CD8-positive, alpha-beta memory T cell (primary cell): ENCODE measurements around the gene KXD1. TPM values are rescaled to one million over a fixed set of nuclear protein-coding genes. Genes with fewer than 3 reads are reported as not detected.
A peak's percentile ranks its signal among the peaks of the same experiment; 100 is the strongest.

Experiments used
- CTCF ChIA-PET: fragments of 350-600 bp; sonication (Branson Sonifier 250); formaldehyde crosslinking; loops from one replicate; lab custom pipeline; 2021; ENCODE audit warnings: antibody characterized with exemption; lab: Charles Lee
- POLR2A ChIA-PET: fragments of 350-600 bp; sonication (Branson Sonifier 250); formaldehyde crosslinking; loops from one replicate; lab custom pipeline; 2021; ENCODE audit warnings: antibody characterized with exemption; lab: Charles Lee
- DNase-seq, 5 donors: peaks; one replicate each; pipeline versions ENCODE4 v3.0.0 to v3.0.0-alpha.2; 2020 to 2022; ENCODE audit warnings: mixed read lengths in 1 of 5
- H3K27ac ChIP-seq: one replicate; pipeline ENCODE4 v1.7.0; 2013; ENCODE audit warnings: low read depth, mild to moderate bottlenecking, low read length, moderate library complexity
- H3K27me3 ChIP-seq: 2 replicates; pipeline ENCODE4 v1.7.0; 2013; ENCODE audit warnings: low read length, mild to moderate bottlenecking; ENCODE audit not compliant: insufficient read depth, poor library complexity, severe bottlenecking
- H3K36me3 ChIP-seq: 2 replicates; pipeline ENCODE4 v1.7.0; 2013; ENCODE audit warnings: mild to moderate bottlenecking, low read length, moderate library complexity; ENCODE audit not compliant: insufficient read depth
- H3K4me1 ChIP-seq: 2 replicates; pipeline ENCODE4 v1.7.0; 2013; ENCODE audit warnings: mild to moderate bottlenecking, low read length, moderate library complexity; ENCODE audit not compliant: insufficient read depth
- H3K4me3 ChIP-seq: 2 replicates; pipeline ENCODE4 v1.7.0; 2013; ENCODE audit warnings: mild to moderate bottlenecking, low read length
- H3K9me3 ChIP-seq: 2 replicates; pipeline ENCODE4 v1.7.0; 2013; ENCODE audit warnings: mild to moderate bottlenecking, low read length
- H3K27ac Mint-ChIP-seq, 8 donors: one replicate each; pipeline ENCODE4 v1.8.0; 2020 to 2021; ENCODE audit warnings: mixed read lengths in 8 of 8, mild to moderate bottlenecking in 6 of 8, inconsistent platforms in 3 of 8, moderate library complexity in 3 of 8
- H3K27me3 Mint-ChIP-seq, 2 donors: one replicate each; pipeline ENCODE4 v1.8.0; 2020 to 2021; ENCODE audit warnings: mixed read lengths in 2 of 2, mild to moderate bottlenecking in 1 of 2, moderate library complexity in 1 of 2
- H3K36me3 Mint-ChIP-seq, 3 donors: one replicate each; pipeline ENCODE4 v1.8.0; 2020 to 2021; ENCODE audit warnings: mixed read lengths in 3 of 3, inconsistent platforms in 1 of 3, mild to moderate bottlenecking in 1 of 3
- H3K4me1 Mint-ChIP-seq, 3 donors: one replicate each; pipeline ENCODE4 v1.8.0; 2020 to 2021; ENCODE audit warnings: mixed read lengths in 3 of 3, inconsistent platforms in 1 of 3, mild to moderate bottlenecking in 1 of 3
- H3K4me3 Mint-ChIP-seq, 7 donors: one replicate each; pipeline ENCODE4 v1.8.0; 2020 to 2021; ENCODE audit warnings: mixed read lengths in 7 of 7, mild to moderate bottlenecking in 6 of 7, moderate library complexity in 4 of 7, inconsistent platforms in 2 of 7
- H3K9me3 Mint-ChIP-seq, 5 donors: one replicate each; pipeline ENCODE4 v1.8.0; 2020 to 2022; ENCODE audit warnings: mixed read lengths in 5 of 5, mild to moderate bottlenecking in 3 of 5, moderate library complexity in 2 of 5, inconsistent platforms in 1 of 5
- polyA plus RNA-seq: library from polyadenylated mRNA; unstranded; fragments of 300-500 nt; fragmentation: Illumina TruSeq; gene quantifications from one replicate; pipeline ENCODE4 v1.2.3, GENCODE V29; 2021
- total RNA-seq, 2 experiments: library from RNA; stranded (reverse); gene quantifications; one replicate each; pipeline ENCODE4 v1.2.3, GENCODE V29; 2021

KXD1 gene
- total and polyA plus RNA-seq, 3 experiments from 2014 or later = 84.4 to 128 (median 127) TPM

GRCh38 chr19:18612772-18613588 is 55.3 kb downstream of the KXD1 start, which contains the start of gene TMEM59L:
Gene TMEM59L (plus strand): TSS chr19:18612870. CDS start chr19:18612959, 89 bp downstream.
- Histone ChIP-seq H3K36me3 (no peaks in the 10 kb centered on the region), H3K27me3 (peaks cover 72% of the 10 kb centered on the region), H3K9me3 (no peaks in the 10 kb centered on the region), H3K4me1 (peaks cover 20% of the 10 kb centered on the region), H3K4me3 (peak within 1 kb of the TSS; percentile 50), H3K27ac (no peak within 1 kb of the TSS)
- peaks cover 17 to 36% (median 20%) of the 10 kb centered on the region in 3 donors for H3K4me1 Mint-ChIP-seq
- CTCF ChIA-PET = interaction anchor here (0.6 kb wide), 1 partner anchor 151 kb away, joined by 3 read pairs; no protein-coding TSS in a partner anchor
- H3K9me3 Mint-ChIP-seq = no peaks in the 10 kb centered on the region
- peak within 1 kb of the TSS; percentile 54 to 87 (median 80) for H3K4me3 Mint-ChIP-seq
- peak; percentile 27 to 71 (median 47) for DNase-seq
- POLR2A ChIA-PET = interaction anchor here (0.6 to 1.2 kb wide), 3 partner anchors 20 to 211 kb away, joined by 3 to 4 read pairs (median 4); partner anchors contain the start of gene REX1BD
- peaks cover 0 to 3% (median 1%) of the 10 kb centered on the region in 3 donors for H3K36me3 Mint-ChIP-seq
- H3K27me3 Mint-ChIP-seq = peaks cover 72 to 79% of the 10 kb centered on the region in 2 donors
- peak within 1 kb of the TSS in 3 of 8 donors; percentile 50 to 70 (median 66) for H3K27ac Mint-ChIP-seq

- Histone ChIP-seq H3K27me3 (peaks cover 65% of the 10 kb centered on the region), H3K9me3 (no peaks in the 10 kb centered on the region), H3K4me1 (peaks cover 20% of the 10 kb centered on the region), H3K27ac (no peak overlapping the region), H3K4me3 (no peak overlapping the region), H3K36me3 (no peaks in the 10 kb centered on the region)
- H3K27ac Mint-ChIP-seq = peak overlapping the region in 2 of 8 donors; percentile 19 to 47
- H3K4me1 Mint-ChIP-seq = peaks cover 15 to 31% (median 18%) of the 10 kb centered on the region in 3 donors
- H3K9me3 Mint-ChIP-seq = no peaks in the 10 kb centered on the region
- POLR2A ChIA-PET = interaction anchor here (0.6 kb wide), 1 partner anchor 131 kb away, joined by 3 read pairs; no protein-coding TSS in a partner anchor
- peaks cover 66 to 76% of the 10 kb centered on the region in 2 donors for H3K27me3 Mint-ChIP-seq
- CTCF ChIA-PET = interaction anchor here (0.6 kb wide), 1 partner anchor 151 kb away, joined by 3 read pairs; no protein-coding TSS in a partner anchor
- H3K36me3 Mint-ChIP-seq = peaks cover 0 to 3% (median 1%) of the 10 kb centered on the region in 3 donors
- no peak for DNase-seq
- peak overlapping the region; percentile 38 to 82 (median 57) for H3K4me3 Mint-ChIP-seq
These were observed 56.0 kb downstream of the KXD1 start for GRCh38 chr19:18613589-18614234.

- peaks cover 18% of the 10 kb centered on the region for H3K4me1 ChIP-seq
- no peaks in the 10 kb centered on the region for H3K9me3 ChIP-seq
- Mint-ChIP-seq H3K4me1 (peaks cover 12 to 26% (median 14%) of the 10 kb centered on the region in 3 donors), H3K27me3 (peaks cover 47 to 61% of the 10 kb centered on the region in 2 donors), H3K27ac (no peak overlapping the region), H3K36me3 (peaks cover 0 to 3% (median 1%) of the 10 kb centered on the region in 3 donors), H3K4me3 (no peak overlapping the region), H3K9me3 (no peaks in the 10 kb centered on the region)
- CTCF ChIA-PET = no interaction called here
- peaks cover 44% of the 10 kb centered on the region for H3K27me3 ChIP-seq
- POLR2A ChIA-PET = no interaction called here
- no peak for DNase-seq
- H3K4me3 ChIP-seq = no peak overlapping the region
- H3K36me3 ChIP-seq = no peaks in the 10 kb centered on the region
- H3K27ac ChIP-seq = no peak overlapping the region
These were observed 58.4 kb downstream of the KXD1 start for GRCh38 chr19:18616023-18616422.

- no peak for DNase-seq
- H3K27me3 Mint-ChIP-seq = peaks cover 35 to 50% of the 10 kb centered on the region in 2 donors
- peaks cover 6% of the 10 kb centered on the region for H3K4me1 ChIP-seq
- H3K4me3 ChIP-seq = no peak overlapping the region
- H3K27me3 ChIP-seq = peaks cover 31% of the 10 kb centered on the region
- no peak overlapping the region for H3K27ac Mint-ChIP-seq
- H3K36me3 ChIP-seq = no peaks in the 10 kb centered on the region
- H3K4me3 Mint-ChIP-seq = no peak overlapping the region
- CTCF ChIA-PET = no interaction called here
- POLR2A ChIA-PET = no interaction called here
- peaks cover 0 to 3% (median 0%) of the 10 kb centered on the region in 3 donors for H3K36me3 Mint-ChIP-seq
- peaks cover 4 to 14% (median 4%) of the 10 kb centered on the region in 3 donors for H3K4me1 Mint-ChIP-seq
- H3K9me3 Mint-ChIP-seq = no peaks in the 10 kb centered on the region
- no peaks in the 10 kb centered on the region for H3K9me3 ChIP-seq
- H3K27ac ChIP-seq = no peak overlapping the region
These were observed 59.9 kb downstream of the KXD1 start for GRCh38 chr19:18617562-18617961.

GRCh38 chr19:18618236-18618635 is 60.6 kb downstream of the KXD1 start:
- no peak overlapping the region for H3K27ac ChIP-seq
- Mint-ChIP-seq H3K27me3 (peaks cover 31 to 48% of the 10 kb centered on the region in 2 donors), H3K4me3 (no peak overlapping the region), H3K36me3 (peaks cover 0 to 3% (median 0%) of the 10 kb centered on the region in 3 donors), H3K9me3 (no peaks in the 10 kb centered on the region), H3K4me1 (peaks cover 1 to 11% (median 4%) of the 10 kb centered on the region in 3 donors), H3K27ac (no peak overlapping the region)
- H3K36me3 ChIP-seq = no peaks in the 10 kb centered on the region
- no peak overlapping the region for H3K4me3 ChIP-seq
- POLR2A ChIA-PET = no interaction called here
- H3K27me3 ChIP-seq = peaks cover 24% of the 10 kb centered on the region
- peaks cover 2% of the 10 kb centered on the region for H3K4me1 ChIP-seq
- no peak for DNase-seq
- CTCF ChIA-PET = no interaction called here
- H3K9me3 ChIP-seq = no peaks in the 10 kb centered on the region

Other genes starting within 250 kb of the KXD1 start
- gene LSM4, start 234.8 kb upstream of the KXD1 start, total RNA-seq = 100 to 1,000 TPM; 351 to 373 TPM
- 154 TPM for gene LSM4, start 234.8 kb upstream of the KXD1 start, polyA plus RNA-seq
- 10 to 100 TPM; 27.3 to 27.7 TPM for gene PGPEP1, start 217.3 kb upstream of the KXD1 start, total RNA-seq
- 12.2 TPM for gene PGPEP1, start 217.3 kb upstream of the KXD1 start, polyA plus RNA-seq
- under 1 TPM; 0.28 to 0.29 TPM for gene GDF15, start 171.7 kb upstream of the KXD1 start, total RNA-seq
- not detected for gene GDF15, start 171.7 kb upstream of the KXD1 start, polyA plus RNA-seq
- under 1 TPM; 0.26 to 0.31 TPM for gene LRRC25, start 160.2 kb upstream of the KXD1 start, total RNA-seq
- gene LRRC25, start 160.2 kb upstream of the KXD1 start, polyA plus RNA-seq = not detected
- gene SSBP4, start 138.5 kb upstream of the KXD1 start, total RNA-seq = 100 to 1,000 TPM; 111 to 131 TPM
- gene SSBP4, start 138.5 kb upstream of the KXD1 start, polyA plus RNA-seq = 108 TPM
- gene ISYNA1, start 119.7 kb upstream of the KXD1 start, total RNA-seq = 10 to 100 TPM; 18.2 to 20.3 TPM
- 33.2 TPM for gene ISYNA1, start 119.7 kb upstream of the KXD1 start, polyA plus RNA-seq
- 10 to 100 TPM; 24.4 to 25.5 TPM for gene ELL, start 35.8 kb upstream of the KXD1 start, total RNA-seq
- gene ELL, start 35.8 kb upstream of the KXD1 start, polyA plus RNA-seq = 22.1 TPM
- gene FKBP8, start 14.3 kb upstream of the KXD1 start, total RNA-seq = 100 to 1,000 TPM; 161 to 170 TPM
- gene FKBP8, start 14.3 kb upstream of the KXD1 start, polyA plus RNA-seq = 138 TPM
- gene UBA52, start 14.0 kb downstream of the KXD1 start, total RNA-seq = 1,000 to 10,000 TPM; 1,684 to 1,700 TPM
- gene UBA52, start 14.0 kb downstream of the KXD1 start, polyA plus RNA-seq = 1,487 TPM
- gene REX1BD, start 30.9 kb downstream of the KXD1 start, total RNA-seq = 100 to 1,000 TPM; 107 to 110 TPM
- 169 TPM for gene REX1BD, start 30.9 kb downstream of the KXD1 start, polyA plus RNA-seq
- not detected for gene CRLF1, start 48.9 kb downstream of the KXD1 start, total RNA-seq
- gene CRLF1, start 48.9 kb downstream of the KXD1 start, polyA plus RNA-seq = not detected
- gene TMEM59L, start 55.0 kb downstream of the KXD1 start, total RNA-seq = not detected
- gene TMEM59L, start 55.0 kb downstream of the KXD1 start, polyA plus RNA-seq = not detected
- gene KLHL26, start 79.2 kb downstream of the KXD1 start, total RNA-seq = 10 to 100 TPM; 12.4 to 12.8 TPM
- gene KLHL26, start 79.2 kb downstream of the KXD1 start, polyA plus RNA-seq = 5.1 TPM
- gene CRTC1, start 125.8 kb downstream of the KXD1 start, total RNA-seq = 1 to 10 TPM; 6.7 to 7.1 TPM
- 1.3 TPM for gene CRTC1, start 125.8 kb downstream of the KXD1 start, polyA plus RNA-seq
- not detected for gene COMP, start 233.4 kb downstream of the KXD1 start, total RNA-seq
- gene COMP, start 233.4 kb downstream of the KXD1 start, polyA plus RNA-seq = not detected